GM12878 (cell line): ENCODE results near the gene PSMC6.

Experiments used
- POLR2A ChIP-seq: IDR thresholded peaks from 2 replicates; pipeline ENCODE4 v1.6.1; 2011; ENCODE audit warnings: low read depth, mild to moderate bottlenecking, low read length
- POLR2AphosphoS2 ChIP-seq: IDR thresholded peaks from 2 replicates; pipeline ENCODE4 v1.6.1; 2011; ENCODE audit warnings: low read depth, mild to moderate bottlenecking, low read length, improper control_type of control experiment, moderate library complexity

DNA sequence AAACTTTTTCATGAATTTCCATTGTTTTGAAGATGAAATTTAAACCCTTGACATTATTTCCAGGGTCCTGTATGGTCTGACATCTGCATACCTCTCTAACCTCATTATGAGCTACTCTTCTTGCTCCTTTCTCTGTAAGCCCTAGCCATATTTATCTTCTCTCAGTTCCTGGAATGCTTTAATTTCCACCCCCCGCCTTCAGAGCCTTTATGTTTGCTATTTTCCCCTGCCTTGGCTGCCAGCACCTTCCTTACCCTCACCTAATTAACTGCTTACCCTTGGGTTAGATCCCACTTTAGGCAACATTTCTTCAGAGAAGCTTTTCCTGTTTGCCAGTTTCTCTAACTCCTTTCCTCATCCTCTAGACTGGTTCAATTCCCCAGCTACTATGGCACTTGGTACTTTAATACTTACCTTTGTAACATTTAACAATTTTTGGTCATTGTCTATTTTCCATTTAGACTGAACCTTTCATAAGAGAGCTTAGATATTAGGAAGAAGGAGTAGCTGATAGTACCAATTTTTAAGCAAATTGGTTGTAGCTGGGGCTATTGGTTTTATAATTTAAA, 29.0 kb downstream of the PSMC6 start:
- no peak for TF ChIP-seq POLR2AphosphoS2
- no peak for TF ChIP-seq POLR2A
